Measurements from ENCODE around the gene ERCC8. TPM values are rescaled to one million over a fixed set of nuclear protein-coding genes. Genes with fewer than 3 reads are reported as not detected.
A peak's percentile ranks its signal among the peaks of the same experiment; 100 is the strongest.

Gene ERCC8
- total RNA-seq, 1 experiment from 2014 or later, result 15.1 TPM

- Histone ChIP-seq H3K9me3 (ENCODE audit: control insufficient read depth in 1 of 2, insufficient read depth in 1 of 2, low read depth in 1 of 2, low read length in 2 of 2) (no peaks in the 10 kb centered on the region), H4K20me1 (ENCODE audit: insufficient read depth) (no peaks in the 10 kb centered on the region), H3K9me2 (ENCODE audit: insufficient read depth) (no peaks in the 10 kb centered on the region), H3K79me2 (ENCODE audit: insufficient read depth, low read length) (peaks cover 29% of the 10 kb centered on the region; the same call in 1 of the 2 replicates), H3K4me2 (ENCODE audit: low read length) (peak overlapping the region; percentile 93), H2AFZ (ENCODE audit: low read depth, low read length, poor library complexity, severe bottlenecking) (no peak overlapping the region), H3K27me3 (ENCODE audit: insufficient read depth, low read length) (no peaks in the 10 kb centered on the region), H3K9ac (ENCODE audit: low read length) (peak overlapping the region; percentile 80), H3K4me1 (ENCODE audit: control insufficient read depth in 1 of 2, insufficient read depth in 2 of 2, low read length in 2 of 2) (peaks cover 0 to 12% of the 10 kb centered on the region in 2 experiments; a peak in 3 of 4 replicates), H3K36me3 (ENCODE audit: control insufficient read depth in 1 of 2, insufficient read depth in 2 of 2, low read length in 2 of 2) (no peaks in the 10 kb centered on the region), H3K27ac (ENCODE audit: low read depth, low read length) (peak overlapping the region; percentile 59; the same call in 1 of the 2 replicates), H3K4me3 (replicated peaks in 1 of 2; ENCODE audit: low read depth in 1 of 2, low read length in 2 of 2) (peak overlapping the region; percentile 74 to 84)
- peak; percentile 35 for ATAC-seq
- TF ChIP-seq SRF (IDR thresholded peaks at IDR 0.05; ENCODE audit: low read depth), result no peak
- no peak for TF ChIP-seq ELF1 (IDR thresholded peaks at IDR 0.05; ENCODE audit: borderline replicate concordance, low read depth)
- TF ChIP-seq ZBTB33 (IDR thresholded peaks at IDR 0.05; ENCODE audit: extremely low read depth, insufficient replicate concordance, low read length), result no peak
- TF ChIP-seq EZH2 (IDR thresholded peaks at IDR 0.05), result no peak
- no peak for TF ChIP-seq ZNF274 (IDR thresholded peaks at IDR 0.05; ENCODE audit: low read depth, low read length)
- no peak for TF ChIP-seq ZFX (IDR thresholded peaks at IDR 0.05)
- no peak for TF ChIP-seq FOSL1 (IDR thresholded peaks at IDR 0.05; ENCODE audit: low read depth)
- no peak for TF ChIP-seq CTCF (IDR thresholded peaks at IDR 0.05 in 2 of 3, conservative IDR thresholded peaks at IDR 0.05 in 1 of 3; ENCODE audit: borderline replicate concordance in 1 of 3, insufficient read depth in 1 of 3, low read depth in 2 of 3, low read length in 2 of 3)
- no peak for TF ChIP-seq CEBPB (IDR thresholded peaks at IDR 0.05; ENCODE audit: low read depth)
- TF ChIP-seq POLR2A (IDR thresholded peaks at IDR 0.05; ENCODE audit: borderline replicate concordance, extremely low read depth, insufficient read depth, insufficient read length), result no peak
- TF ChIP-seq TCF7L2 (IDR thresholded peaks at IDR 0.05; ENCODE audit: borderline replicate concordance, extremely low read depth, insufficient read depth, insufficient read length), result no peak
- no peak for TF ChIP-seq POLR2AphosphoS5 (IDR thresholded peaks at IDR 0.05; ENCODE audit: low read depth, low read length)
- no peak for TF ChIP-seq REST (IDR thresholded peaks at IDR 0.05; ENCODE audit: low read depth)
- no peak for TF ChIP-seq SIN3A (IDR thresholded peaks at IDR 0.05; ENCODE audit: low read depth)
- TF ChIP-seq RAD21 (IDR thresholded peaks at IDR 0.05; ENCODE audit: low read depth), result no peak
- no peak for TF ChIP-seq JUND (IDR thresholded peaks at IDR 0.05)
- no peak for TF ChIP-seq EGR1 (IDR thresholded peaks at IDR 0.05; ENCODE audit: low read depth)
- TF ChIP-seq CBX3 (IDR thresholded peaks at IDR 0.05; ENCODE audit: low read depth), result no peak
- no peak for TF ChIP-seq ATF3 (IDR thresholded peaks at IDR 0.05)
- ChIA-PET RAD21 (ENCODE audit: low non-redundant PET in 1 of 2, low total read pairs in 2 of 2, uncharacterized antibody in 2 of 2, unreplicated experiment in 2 of 2) (no interaction called here), CTCF (interaction anchor here (1.4 kb wide), 1 partner anchor 155 kb away, joined by 4 read pairs; no protein-coding TSS in a partner anchor), POLR2A (interaction anchor here (0.9 to 1.6 kb wide), 4 partner anchors 8 to 143 kb away, joined by 3 to 12 read pairs (median 3); partner anchors contain the start of gene DEPDC1B)
- intact Hi-C loops (cut with micrococcal nuclease), result loop anchor here (5.0 kb wide), 2 partner anchors 61 to 141 kb away; partner anchors contain the start of gene DEPDC1B
- DNase-seq (ENCODE audit: low read depth, low spot score), result no peak
- BruUV-seq (replicated peaks), result no TSS peak
Measured at GRCh38 chr5:60843386-60843935, 101.4 kb downstream of the ERCC8 start.
